Lower leg skin (tissue), 3 donors: ENCODE data around the gene RAP1GAP2.

Experiments
- CTCF ChIP-seq, 3 donors: fragments of 450-650 bp; IDR thresholded peaks; one replicate each; pipeline ENCODE4 v1.5.1; 2016; ENCODE audit warnings: antibody characterized with exemption in 3 of 3, mild to moderate bottlenecking in 3 of 3, moderate library complexity in 2 of 3
- POLR2A ChIP-seq, 2 donors: fragments of 450-650 bp; IDR thresholded peaks; one replicate each; pipeline ENCODE4 v1.6.1; 2016 to 2017; ENCODE audit warnings: antibody characterized with exemption in 2 of 2, mild to moderate bottlenecking in 1 of 2, moderate library complexity in 1 of 2

DNA sequence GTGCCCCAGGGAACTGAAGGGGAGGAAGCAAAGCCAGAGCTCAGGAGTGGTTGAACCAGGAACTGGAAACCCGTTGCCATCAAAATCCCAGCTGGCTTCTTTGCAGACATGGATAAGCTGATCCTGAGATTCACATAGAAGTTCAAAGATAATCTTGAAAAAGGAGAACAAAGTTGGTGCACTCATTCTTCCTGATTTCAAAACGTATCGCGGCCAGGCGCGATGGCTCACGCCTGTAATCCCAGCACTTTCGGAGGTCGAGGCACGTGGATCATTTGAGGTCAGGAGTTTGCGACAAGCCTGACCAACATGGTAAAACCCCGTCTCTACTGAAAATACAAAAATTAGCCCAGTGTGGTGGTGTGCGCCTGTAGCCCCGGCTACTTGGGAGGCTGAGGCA is 7.1 kb downstream of the RAP1GAP2 start:
- TF ChIP-seq CTCF (IDR thresholded peaks at IDR 0.05), result no peak
- no peak for TF ChIP-seq POLR2A (IDR thresholded peaks at IDR 0.05)
